ENCODE results near the gene SLC6A4. TPM values are rescaled to one million over a fixed set of nuclear protein-coding genes. Genes with fewer than 3 reads are reported as not detected.

The SLC6A4 gene
- total and polyA plus RNA-seq, 2 of the 8 experiments (the other 6 are each of a cell fraction or from before 2014, with no cell fraction given), result 0.09 to 0.33 TPM

GRCh38 chr17:30155389-30155788, 80.1 kb downstream of the SLC6A4 start:
- Histone ChIP-seq H4K91ac (replicated peaks; ENCODE audit: insufficient read length, low read length) (no peak overlapping the region), H3K56ac (replicated peaks; ENCODE audit: insufficient read length, low read depth, low read length) (no peak overlapping the region), H3K4ac (replicated peaks; ENCODE audit: insufficient read length, low read depth, low read length) (no peak overlapping the region), H3K9ac (replicated peaks in 1 of 4; ENCODE audit: extremely low read depth in 1 of 4, low read depth in 3 of 4, low read length in 3 of 4) (no peak overlapping the region), H2BK15ac (ENCODE audit: low read length) (no peak overlapping the region), H2AFZ (ENCODE audit: low read length) (no peak overlapping the region), H3K36me3 (ENCODE audit: control insufficient read depth in 2 of 4, insufficient read depth in 4 of 4, low read length in 3 of 4) (peaks cover 0 to 4% (median 2%) of the 10 kb centered on the region in 4 experiments; a peak in 2 of 8 replicates), H3K4me1 (replicated peaks in 1 of 4; ENCODE audit: control insufficient read depth in 3 of 4, insufficient read depth in 4 of 4, low read length in 3 of 4) (no peaks in the 10 kb centered on the region), H4K5ac (ENCODE audit: insufficient read length, low read depth, low read length) (no peak overlapping the region), H3K4me3 (ENCODE audit: extremely low read depth in 1 of 4, insufficient read depth in 2 of 4, low read depth in 3 of 4, low read length in 4 of 4) (no peak overlapping the region), H2AK5ac (ENCODE audit: low read depth, low read length) (no peak overlapping the region), H4K20me1 (replicated peaks in 1 of 2; ENCODE audit: control insufficient read depth in 1 of 2, insufficient read depth in 2 of 2, low read length in 2 of 2) (no peaks in the 10 kb centered on the region), H3K4me2 (ENCODE audit: insufficient read depth in 1 of 2, low read depth in 2 of 2, low read length in 2 of 2) (no peak overlapping the region), H3K23me2 (ENCODE audit: low read depth, low read length) (no peaks in the 10 kb centered on the region), H2BK20ac (ENCODE audit: low read length) (no peak overlapping the region), H3K27me3 (replicated peaks in 1 of 4; ENCODE audit: control insufficient read depth in 3 of 4, extremely low read depth in 1 of 4, insufficient read depth in 3 of 4, low read length in 3 of 4) (no peaks in the 10 kb centered on the region), H3K79me1 (ENCODE audit: low read depth, low read length) (peaks cover 3% of the 10 kb centered on the region; the same call in 1 of the 2 replicates), H3K14ac (ENCODE audit: insufficient read length) (no peak overlapping the region), H3K9me3 (ENCODE audit: insufficient read depth in 2 of 2, low read depth in 1 of 2, low read length in 1 of 2) (no peaks in the 10 kb centered on the region), H3K23ac (ENCODE audit: insufficient read length) (no peak overlapping the region), H3K18ac (ENCODE audit: extremely low read depth, low read length) (no peak overlapping the region), H3K79me2 (ENCODE audit: control insufficient read depth in 1 of 2, insufficient read depth in 2 of 2, low read length in 2 of 2) (peaks cover 0 to 48% of the 10 kb centered on the region in 2 experiments; a peak in 2 of 4 replicates), H2BK5ac (ENCODE audit: low read depth, low read length) (no peak overlapping the region), H2BK120ac (replicated peaks; ENCODE audit: low read depth, low read length) (no peak overlapping the region), H4K8ac (ENCODE audit: extremely low read depth, insufficient read depth, low read length) (no peak overlapping the region), H3K27ac (ENCODE audit: low read depth, low read length) (no peak overlapping the region), H2BK12ac (ENCODE audit: low read depth, low read length) (no peak overlapping the region)
- DNase-seq (ENCODE audit: low read depth in 1 of 2, low spot score in 2 of 2) (no peak), FAIRE-seq (no peak)
- ChIA-PET POLR2A (ENCODE audit: partially characterized antibody) (no interaction called here), CTCF (ENCODE audit: partially characterized antibody) (interaction anchor here (1.3 kb wide), 1 partner anchor 32 kb away, joined by 3 read pairs; no protein-coding TSS in a partner anchor)
- TF ChIP-seq RNF2 (IDR thresholded peaks at IDR 0.05; ENCODE audit: borderline replicate concordance, low read depth, low read length, missing control alignments, poor library complexity, severe bottlenecking), result no peak
- TF ChIP-seq GTF2F1 (IDR thresholded peaks at IDR 0.05; ENCODE audit: borderline replicate concordance, low read depth, low read length), result no peak
- TF ChIP-seq SIX5 (IDR thresholded peaks at IDR 0.05; ENCODE audit: low read depth, low read length), result no peak
- TF ChIP-seq POU5F1 (IDR thresholded peaks at IDR 0.05; ENCODE audit: low read depth, low read length), result no peak
- no peak for TF ChIP-seq SP4 (IDR thresholded peaks at IDR 0.05; ENCODE audit: low read length)
- TF ChIP-seq, protein P1, sequence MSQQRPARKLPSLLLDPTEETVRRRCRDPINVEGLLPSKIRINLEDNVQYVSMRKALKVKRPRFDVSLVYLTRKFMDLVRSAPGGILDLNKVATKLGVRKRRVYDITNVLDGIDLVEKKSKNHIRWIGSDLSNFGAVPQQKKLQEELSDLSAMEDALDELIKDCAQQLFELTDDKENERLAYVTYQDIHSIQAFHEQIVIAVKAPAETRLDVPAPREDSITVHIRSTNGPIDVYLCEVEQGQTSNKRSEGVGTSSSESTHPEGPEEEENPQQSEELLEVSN (IDR thresholded peaks at IDR 0.05), result no peak
- no peak for TF ChIP-seq CHD2 (IDR thresholded peaks at IDR 0.05; ENCODE audit: low read length)
- TF ChIP-seq POLR2AphosphoS5 (IDR thresholded peaks at IDR 0.05; ENCODE audit: low read depth, low read length), result no peak
- 86% methylated on average over 2 of the region's 2 CpGs; no CpG with 5 or more reads in 1 of the 2 experiments for WGBS, 2 experiments (ENCODE audit: extremely low coverage in 1 of 2, insufficient coverage in 1 of 2, insufficient read length in 1 of 2, insufficient replicate concordance in 2 of 2, low coverage in 1 of 2, low lambda C conversion rate in 2 of 2, missing lambda C conversion rate in 1 of 2)

Data from H1 (cell line).